ENCODE measurements around the gene IFT172.

DNA sequence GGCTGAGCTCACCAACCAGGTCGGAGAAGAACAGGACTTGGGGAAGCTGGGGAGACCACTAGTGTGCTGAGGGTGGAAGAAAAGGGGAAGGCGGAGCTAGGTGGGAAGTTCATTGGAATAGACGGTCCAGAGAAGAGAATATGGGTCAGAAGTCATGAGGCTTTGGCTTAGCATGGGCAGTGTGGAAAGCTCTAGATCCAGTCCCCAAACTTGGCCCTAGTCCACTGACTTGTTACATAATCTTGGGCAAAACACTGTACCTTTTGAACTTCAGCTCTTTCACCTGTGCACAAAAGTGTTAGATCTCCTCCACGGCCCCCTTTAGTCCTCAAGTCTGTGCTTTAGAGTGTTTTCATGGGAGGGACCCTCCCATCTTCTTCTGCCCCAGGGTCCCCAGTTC is 17.8 kb upstream of the IFT172 start:
- TF ChIP-seq FOSL2 (IDR thresholded peaks at IDR 0.05) (no peak), FOSL2 (CRISPR knock-in tag; IDR thresholded peaks at IDR 0.05) (no peak), SMC3 (IDR thresholded peaks at IDR 0.05) (no peak), POLR2A (IDR thresholded peaks at IDR 0.05; ENCODE audit: low read length) (no peak)
